NOMO-1 treated with DMSO at 0.1 percent for 48 hours (cell line): ENCODE results near the gene ASB6.
"Not testable (repeated sequence)": the region's sequence is repeated elsewhere in the genome, so short reads cannot be mapped to it uniquely, and the experiment has no call there.

Experiments used
- DNase-seq: peaks from one replicate; lab custom pipeline; 2025; ENCODE audit not compliant: unreplicated experiment; lab: John Stamatoyannopoulos, UW

The ASB6 gene

DNA sequence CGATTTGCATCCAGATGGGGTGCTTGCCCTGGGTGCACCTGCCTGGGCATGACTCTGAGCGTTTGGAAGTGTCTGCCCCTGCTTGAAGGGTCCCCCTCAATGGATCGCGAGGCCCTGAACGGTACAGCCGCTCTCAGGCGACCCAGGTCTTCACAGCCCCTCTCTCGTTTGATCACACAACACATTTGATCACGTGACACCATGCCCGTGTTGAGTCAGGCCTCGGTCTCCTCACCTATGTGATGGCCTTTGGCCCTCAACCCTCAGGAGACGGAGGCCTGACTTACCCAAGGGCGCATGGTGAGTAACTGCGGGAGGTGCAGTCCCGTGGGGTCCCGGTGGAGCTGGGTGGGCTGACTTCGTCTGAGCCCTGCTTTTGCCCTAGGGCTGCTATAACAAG, 3.0 kb upstream of the ASB6 start:
- no peak for DNase-seq

- no peak for DNase-seq
These were observed 2.4 kb upstream of the ASB6 start for GRCh38 chr9:129644365-129644764.

DNA sequence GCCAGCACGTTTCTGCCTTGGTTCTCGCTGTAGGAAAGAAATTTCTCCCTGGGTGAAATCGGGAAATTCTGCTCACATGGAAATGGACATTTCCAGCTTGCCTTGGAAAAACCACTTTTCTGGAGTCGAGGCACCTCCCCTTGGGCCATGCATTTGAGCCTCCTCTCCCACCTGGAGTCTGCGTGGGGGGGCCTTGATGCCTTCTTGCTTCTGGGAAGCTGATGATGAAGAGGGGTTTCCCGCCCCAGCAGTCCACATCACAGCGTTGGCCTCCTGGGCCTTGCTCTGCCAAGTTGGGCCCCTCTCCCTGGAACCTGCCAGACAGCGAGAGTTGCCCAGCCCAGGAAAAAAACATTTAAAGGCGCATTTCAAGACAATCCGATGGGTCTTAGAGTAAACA, 1.8 kb upstream of the ASB6 start:
- no peak for DNase-seq

DNA sequence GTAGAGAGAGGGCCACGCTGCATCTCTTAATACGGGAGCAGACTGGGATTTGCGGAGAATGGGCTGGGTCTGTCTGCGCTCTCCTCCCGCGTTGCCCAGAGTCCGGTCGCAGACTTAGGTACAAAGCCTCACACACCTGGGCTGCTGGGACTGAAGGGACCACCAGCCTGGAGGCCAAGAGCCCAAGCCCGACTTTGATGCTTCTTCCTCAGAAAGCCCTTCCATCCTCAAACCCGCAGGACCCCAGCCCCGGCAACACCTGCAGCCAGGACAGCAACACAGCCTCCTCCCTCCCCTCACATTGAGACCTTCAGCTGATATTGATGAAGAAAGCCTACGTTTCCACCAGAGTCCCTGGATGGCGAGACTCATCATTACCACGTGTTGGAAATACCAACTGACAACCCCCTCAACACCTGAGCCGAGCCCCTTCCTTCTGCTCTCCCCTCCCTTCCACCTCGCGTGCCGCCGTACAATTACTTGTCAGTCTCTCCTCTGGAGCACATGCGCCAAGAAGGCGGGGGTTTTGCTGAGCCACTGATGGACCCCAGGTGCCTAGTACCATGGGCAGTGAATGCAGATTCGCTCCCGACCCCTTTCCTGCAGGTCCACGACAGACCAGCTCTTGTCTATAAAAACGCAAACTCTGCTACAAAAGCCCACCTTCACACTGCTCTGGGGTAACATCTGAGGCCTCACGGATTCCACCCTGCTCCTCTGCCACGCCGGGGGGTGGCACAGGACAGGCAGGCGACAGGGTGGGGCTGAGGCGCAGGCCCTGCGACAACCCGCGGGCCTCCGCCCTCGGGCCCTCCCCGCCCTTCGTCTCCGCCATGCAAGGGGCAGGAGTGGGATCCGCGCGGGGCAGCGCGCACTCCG, 841 bp downstream of the ASB6 start:
- DNase-seq = no peak

DNA sequence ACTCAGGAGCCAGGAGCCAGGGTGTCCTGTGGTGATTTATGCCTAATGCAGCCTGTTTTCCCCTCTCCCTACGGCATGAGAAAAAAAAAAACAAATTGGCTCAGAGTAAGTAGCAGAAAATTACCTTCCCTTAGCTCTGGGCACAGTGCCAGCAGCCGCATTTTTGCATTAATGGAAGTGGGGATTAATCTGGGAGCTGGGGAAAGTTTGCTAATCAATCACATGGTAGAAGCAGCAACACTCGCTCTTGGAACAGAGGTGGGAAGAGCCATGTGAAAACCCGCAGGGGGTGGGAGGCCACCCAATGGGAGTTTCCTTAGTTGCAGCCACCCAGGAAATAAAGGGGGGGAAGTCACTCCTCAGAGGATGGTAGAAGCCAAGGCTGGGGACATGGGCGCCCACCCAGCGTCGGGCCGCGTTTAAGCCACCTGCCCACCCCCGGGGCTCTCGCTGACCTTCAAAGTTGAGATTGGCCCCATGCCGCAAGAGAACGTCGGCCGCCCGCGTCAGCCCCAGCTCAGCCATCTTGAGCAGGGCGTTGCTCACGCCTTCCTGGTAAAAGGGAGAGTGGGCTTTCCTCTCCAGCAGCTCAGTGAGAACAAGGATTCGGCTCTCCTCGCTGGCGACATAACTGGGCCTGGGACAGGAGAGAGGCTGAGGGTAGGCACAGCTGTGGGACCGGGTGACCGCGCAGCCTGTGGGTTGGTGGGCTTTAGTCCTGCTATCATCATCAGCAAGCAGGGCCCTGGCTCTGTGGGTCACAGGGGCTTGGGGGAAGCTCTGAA, 1.7 kb downstream of the ASB6 start:
- no peak for DNase-seq

GRCh38 chr9:129639756-129640085, 2.2 kb downstream of the ASB6 start:
- no peak for DNase-seq

GRCh38 chr9:129639034-129639630, 2.8 kb downstream of the ASB6 start:
- DNase-seq = no peak

GRCh38 chr9:129637673-129638439, 4.1 kb downstream of the ASB6 start:
- no peak for DNase-seq

GRCh38 chr9:129637102-129637501, 4.8 kb downstream of the ASB6 start:
- DNase-seq = no peak

DNA sequence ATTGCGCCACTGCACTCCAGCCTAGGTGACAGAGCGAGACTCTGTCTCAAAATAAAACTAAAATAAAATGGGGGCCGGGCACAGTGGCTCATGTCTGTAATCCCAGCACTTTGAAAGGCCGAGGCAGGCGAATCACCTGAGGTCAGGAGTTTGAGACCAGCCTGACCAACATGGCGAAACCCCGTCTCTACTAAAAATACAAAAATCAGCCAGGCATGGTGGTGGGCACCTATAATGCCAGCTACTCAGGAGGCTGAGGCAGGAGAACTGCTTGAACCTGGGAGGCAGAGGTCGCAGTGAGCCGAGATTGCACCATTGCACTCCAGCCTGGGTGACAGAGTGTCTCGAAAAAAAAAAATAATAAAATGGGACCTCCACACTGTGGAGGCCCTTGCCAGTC, 5.6 kb downstream of the ASB6 start:
- DNase-seq = not testable (repeated sequence)

GRCh38 chr9:129635099-129636065, 6.6 kb downstream of the ASB6 start:
- no peak for DNase-seq

GRCh38 chr9:129633848-129634247, 8.1 kb downstream of the ASB6 start:
- no peak for DNase-seq

- no peak for DNase-seq
These were observed 8.7 kb downstream of the ASB6 start for GRCh38 chr9:129633207-129633606.

- no peak for DNase-seq
These were observed 9.5 kb downstream of the ASB6 start for GRCh38 chr9:129632460-129632859.

- DNase-seq = no peak
These were observed 10.2 kb downstream of the ASB6 start for GRCh38 chr9:129631674-129632129.

DNA sequence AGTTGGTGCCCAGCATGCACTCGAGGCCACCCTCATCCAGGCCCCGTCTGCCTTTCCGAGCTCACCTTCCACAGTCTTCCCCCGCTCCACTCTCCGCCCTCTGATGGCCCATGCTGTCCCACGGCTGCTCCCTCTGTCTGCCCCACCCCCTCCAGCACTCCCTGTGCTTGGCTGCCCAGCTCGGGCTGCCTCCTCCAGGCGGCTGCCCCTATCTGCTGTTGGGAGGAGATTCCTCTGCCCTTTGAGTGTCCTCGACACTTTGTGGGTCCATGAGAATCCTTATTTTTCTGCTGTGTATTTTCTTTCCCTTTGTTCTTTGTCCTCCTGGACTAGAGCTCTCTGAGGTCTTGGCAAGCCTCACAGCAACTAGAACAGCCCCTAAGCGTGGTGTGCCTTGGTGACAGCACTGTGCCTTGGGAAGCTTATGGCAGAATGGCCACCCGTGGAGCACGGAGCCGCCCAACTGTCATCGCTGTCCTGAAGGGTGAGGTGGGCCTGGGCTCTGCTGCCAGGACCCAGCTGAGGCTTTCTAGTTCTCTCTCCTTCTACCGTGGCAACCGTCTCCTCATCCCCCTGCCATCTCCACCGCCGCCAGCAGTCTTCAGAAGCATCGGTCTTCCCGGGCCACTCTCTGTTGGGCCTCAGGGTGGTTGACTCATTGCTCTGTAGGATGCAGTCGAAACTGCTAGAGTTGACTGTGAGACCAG, 10.8 kb downstream of the ASB6 start:
- DNase-seq = no peak

- DNase-seq = no peak
These were observed 12.6 kb downstream of the ASB6 start for GRCh38 chr9:129629251-129629820.

GRCh38 chr9:129628709-129629108, 13.2 kb downstream of the ASB6 start:
- DNase-seq = no peak
